ENCODE results near the gene C5orf22. TPM values are rescaled to one million over a fixed set of nuclear protein-coding genes. Genes with fewer than 3 reads are reported as not detected.

The C5orf22 gene
- total and polyA plus RNA-seq, 2 of the 13 experiments (the other 11 are each of a cell fraction or from before 2014, with no cell fraction given) = 14.0 to 21.5 TPM

GRCh38 chr5:31604240-31604639 lies 72.1 kb downstream of the C5orf22 start (continued):
- TF ChIP-seq ZBTB44 (CRISPR knock-in tag; IDR thresholded peaks at IDR 0.05) (no peak), ZSCAN20 (CRISPR knock-in tag; IDR thresholded peaks at IDR 0.05; ENCODE audit: borderline replicate concordance) (no peak), ZNF292 (CRISPR knock-in tag; IDR thresholded peaks at IDR 0.05; ENCODE audit: borderline replicate concordance, low read depth) (no peak), ZNF687 (CRISPR knock-in tag; IDR thresholded peaks at IDR 0.05) (no peak), ZNF343 (CRISPR knock-in tag; IDR thresholded peaks at IDR 0.05) (no peak), THAP9 (CRISPR knock-in tag; IDR thresholded peaks at IDR 0.05; ENCODE audit: borderline replicate concordance) (no peak), ZEB1 (IDR thresholded peaks at IDR 0.05; ENCODE audit: insufficient replicate concordance, low read depth) (no peak), ZNF850 (CRISPR knock-in tag; conservative IDR thresholded peaks at IDR 0.05) (no peak), DNMT1 (CRISPR knock-in tag; IDR thresholded peaks at IDR 0.05) (no peak), YEATS4 (CRISPR knock-in tag; IDR thresholded peaks at IDR 0.05; ENCODE audit: borderline replicate concordance) (no peak), JARID2 (CRISPR knock-in tag; IDR thresholded peaks at IDR 0.05; ENCODE audit: insufficient replicate concordance) (no peak), FOXA3 (CRISPR knock-in tag; IDR thresholded peaks at IDR 0.05) (no peak), HOXA5 (CRISPR knock-in tag; IDR thresholded peaks at IDR 0.05) (no peak)
